Mesendoderm (in vitro differentiated cells): ENCODE measurements around the gene ALG14.

Source experiments
- DNase-seq: peaks from one replicate; pipeline ENCODE4 v3.0.0; 2013
- H2AK5ac ChIP-seq: 2 replicates; pipeline ENCODE4 v1.6.1; 2013; ENCODE audit warnings: low read length, inconsistent platforms
- H2BK120ac ChIP-seq: 2 replicates; pipeline ENCODE4 v1.6.1; 2013; ENCODE audit warnings: low read depth, mild to moderate bottlenecking, low read length, moderate library complexity, mixed read lengths
- H2BK15ac ChIP-seq: replicated peaks from 2 replicates; pipeline ENCODE4 v1.6.1; 2013; ENCODE audit warnings: low read depth, mild to moderate bottlenecking, moderate library complexity
- H2BK5ac ChIP-seq: 2 replicates; pipeline ENCODE4 v1.6.1; 2013; ENCODE audit warnings: low read length, inconsistent platforms
- H3K18ac ChIP-seq: 2 replicates; pipeline ENCODE4 v1.6.1; 2013; ENCODE audit warnings: mild to moderate bottlenecking, low read length, mixed read lengths
- H3K23ac ChIP-seq: one replicate; pipeline ENCODE4 v1.6.1; 2013; ENCODE audit warnings: low read length
- H3K27ac ChIP-seq: 2 replicates; pipeline ENCODE4 v1.5.1; 2013; ENCODE audit warnings: low read depth, mild to moderate bottlenecking, inconsistent platforms, low read length, moderate library complexity
- H3K27me3 ChIP-seq: 2 replicates; pipeline ENCODE4 v1.6.1; 2013; ENCODE audit warnings: low read length, control low read depth, mild to moderate bottlenecking, inconsistent platforms; ENCODE audit not compliant: insufficient read depth, poor library complexity
- H3K36me3 ChIP-seq: 2 replicates; pipeline ENCODE4 v1.6.1; 2013; ENCODE audit warnings: low read length, inconsistent platforms; ENCODE audit not compliant: control insufficient read depth, insufficient read depth
- H3K4ac ChIP-seq: one replicate; pipeline ENCODE4 v1.6.1; 2013; ENCODE audit warnings: low read depth, mild to moderate bottlenecking, low read length, moderate library complexity
- H3K4me1 ChIP-seq: 2 replicates; pipeline ENCODE4 v1.6.1; 2013; ENCODE audit warnings: low read depth, low read length, inconsistent platforms; ENCODE audit not compliant: control insufficient read depth
- H3K4me2 ChIP-seq: 2 replicates; pipeline ENCODE4 v1.6.1; 2013; ENCODE audit warnings: low read length
- H3K4me3 ChIP-seq: 2 replicates; pipeline ENCODE4 v1.5.1; 2013; ENCODE audit warnings: mild to moderate bottlenecking, low read length
- H3K56ac ChIP-seq: one replicate; pipeline ENCODE4 v1.6.1; 2013; ENCODE audit warnings: low read length
- H3K79me1 ChIP-seq: 2 replicates; pipeline ENCODE4 v1.6.1; 2013; ENCODE audit warnings: low read length, inconsistent platforms
- H3K79me2 ChIP-seq: 2 replicates; pipeline ENCODE4 v1.6.1; 2013; ENCODE audit warnings: mild to moderate bottlenecking, low read length; ENCODE audit not compliant: control insufficient read depth, insufficient read depth
- H3K9ac ChIP-seq: 2 replicates; pipeline ENCODE4 v1.6.1; 2013; ENCODE audit warnings: low read length, inconsistent platforms
- H4K5ac ChIP-seq: one replicate; pipeline ENCODE4 v1.6.1; 2013; ENCODE audit warnings: low read length
- H4K8ac ChIP-seq: one replicate; pipeline ENCODE4 v1.6.1; 2013; ENCODE audit warnings: low read depth, mild to moderate bottlenecking, control low read depth, low read length, moderate library complexity
- WGBS: extraction: QIAGEN DNeasy Blood & Tissue Kit; methylation state at CpG from one replicate; pipeline ENCODE4 v1.1.7; 2013; ENCODE audit warnings: low lambda C conversion rate, missing lambda C conversion rate; ENCODE audit not compliant: insufficient coverage; ENCODE audit errors: extremely low coverage; 5-methylcytosine and 5-hydroxymethylcytosine counted together

Gene ALG14

GRCh38 chr1:95108792-95109191 is 36.0 kb upstream of the ALG14 start:
- Histone ChIP-seq H3K4me2 (no peak overlapping the region), H3K18ac (no peak overlapping the region), H3K4me3 (no peak overlapping the region), H3K4me1 (no peaks in the 10 kb centered on the region), H3K36me3 (no peaks in the 10 kb centered on the region), H2BK15ac (no peak overlapping the region), H3K4ac (no peak overlapping the region), H3K27ac (no peak overlapping the region), H2BK120ac (no peak overlapping the region), H2BK5ac (no peak overlapping the region), H3K27me3 (no peaks in the 10 kb centered on the region), H4K5ac (no peak overlapping the region), H3K9ac (no peak overlapping the region), H3K23ac (no peak overlapping the region), H4K8ac (no peak overlapping the region), H3K79me1 (no peaks in the 10 kb centered on the region), H3K56ac (no peak overlapping the region), H2AK5ac (no peak overlapping the region), H3K79me2 (no peaks in the 10 kb centered on the region)
- no CpG with 5 or more reads among the region's 2 CpGs for WGBS
- DNase-seq = no peak

DNA sequence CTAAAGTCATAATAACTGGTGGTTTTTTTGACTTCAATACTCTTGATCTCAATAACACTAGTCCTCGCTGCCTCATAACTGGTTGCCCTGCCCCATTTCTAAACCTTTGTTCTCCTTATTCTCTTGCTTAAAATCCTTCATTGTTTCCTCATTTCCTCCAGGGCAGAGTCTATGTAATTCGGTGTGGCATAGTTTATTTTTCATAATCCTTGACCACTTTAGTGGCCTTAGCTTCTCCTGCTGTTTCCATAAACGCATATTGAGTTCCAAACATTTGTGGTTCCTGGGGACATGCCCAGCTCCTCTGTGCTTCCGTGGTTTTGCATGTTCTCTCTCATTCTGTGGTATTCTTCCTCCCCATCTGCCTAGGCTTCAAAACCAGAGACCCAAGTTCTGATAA is 25.4 kb upstream of the ALG14 start:
- H3K4me1 ChIP-seq = no peaks in the 10 kb centered on the region
- no CpG with 5 or more reads among the region's 4 CpGs for WGBS

DNA sequence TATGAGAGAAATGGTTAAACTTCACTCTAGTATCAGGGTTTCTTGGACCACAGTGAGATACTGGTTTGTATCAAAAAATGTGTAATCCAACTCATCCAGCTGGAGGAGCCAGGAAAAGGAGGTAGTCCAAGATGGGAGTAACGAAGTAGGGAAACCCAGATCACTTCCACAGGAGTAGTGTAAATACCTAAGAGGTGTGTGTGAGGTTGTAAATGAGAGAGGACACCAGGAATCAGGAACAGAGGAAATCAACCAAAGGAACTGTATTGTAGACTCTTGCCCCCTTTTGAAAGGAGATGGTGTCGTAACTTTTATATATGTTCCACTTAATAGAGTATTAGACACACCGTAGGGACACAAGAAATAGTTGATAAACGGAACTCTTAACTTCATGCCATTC is 24.7 kb upstream of the ALG14 start:
- H4K8ac ChIP-seq = no peak overlapping the region
- H3K79me2 ChIP-seq = no peaks in the 10 kb centered on the region
- WGBS = no CpG with 5 or more reads among the region's 4 CpGs
- no peaks in the 10 kb centered on the region for H3K4me1 ChIP-seq
- no peak overlapping the region for H2BK120ac ChIP-seq
- H3K36me3 ChIP-seq = no peaks in the 10 kb centered on the region
- no peak overlapping the region for H3K9ac ChIP-seq
- no peak overlapping the region for H3K23ac ChIP-seq
- no peak overlapping the region for H3K27ac ChIP-seq
- no peak for DNase-seq
- no peak overlapping the region for H4K5ac ChIP-seq
- H3K4me3 ChIP-seq = no peak overlapping the region
- no peak overlapping the region for H2BK15ac ChIP-seq
- no peak overlapping the region for H3K18ac ChIP-seq
- no peak overlapping the region for H3K56ac ChIP-seq
- H3K27me3 ChIP-seq = no peaks in the 10 kb centered on the region
- H3K4ac ChIP-seq = no peak overlapping the region
- no peak overlapping the region for H3K4me2 ChIP-seq
- no peak overlapping the region for H2BK5ac ChIP-seq
- no peak overlapping the region for H2AK5ac ChIP-seq
- no peaks in the 10 kb centered on the region for H3K79me1 ChIP-seq

More for the DNA sequence above, 25.4 kb upstream of the ALG14 start:
- no peak overlapping the region for H3K9ac ChIP-seq
- DNase-seq = no peak
- H3K36me3 ChIP-seq = no peaks in the 10 kb centered on the region
- H3K79me1 ChIP-seq = no peaks in the 10 kb centered on the region
- no peak overlapping the region for H3K4me2 ChIP-seq
- H4K5ac ChIP-seq = no peak overlapping the region
- no peak overlapping the region for H3K56ac ChIP-seq
- H2AK5ac ChIP-seq = no peak overlapping the region
- no peak overlapping the region for H3K23ac ChIP-seq
- no peak overlapping the region for H3K4ac ChIP-seq
- H3K4me3 ChIP-seq = no peak overlapping the region
- H2BK120ac ChIP-seq = no peak overlapping the region
- H4K8ac ChIP-seq = no peak overlapping the region
- H2BK5ac ChIP-seq = no peak overlapping the region
- no peaks in the 10 kb centered on the region for H3K79me2 ChIP-seq
- H3K27me3 ChIP-seq = no peaks in the 10 kb centered on the region
- H2BK15ac ChIP-seq = no peak overlapping the region
- no peak overlapping the region for H3K18ac ChIP-seq
- H3K27ac ChIP-seq = no peak overlapping the region

- Histone ChIP-seq H3K27me3 (no peaks in the 10 kb centered on the region), H3K79me1 (no peaks in the 10 kb centered on the region), H4K8ac (no peak overlapping the region), H3K4me2 (no peak overlapping the region), H3K4me3 (no peak overlapping the region), H3K4ac (no peak overlapping the region), H2BK5ac (no peak overlapping the region), H3K18ac (no peak overlapping the region), H2BK15ac (no peak overlapping the region), H3K9ac (no peak overlapping the region), H2AK5ac (no peak overlapping the region), H3K56ac (no peak overlapping the region), H3K23ac (no peak overlapping the region), H3K36me3 (no peaks in the 10 kb centered on the region), H3K27ac (no peak overlapping the region), H3K4me1 (no peaks in the 10 kb centered on the region), H2BK120ac (no peak overlapping the region), H4K5ac (no peak overlapping the region), H3K79me2 (no peaks in the 10 kb centered on the region)
- no peak for DNase-seq
- WGBS = no CpG with 5 or more reads among the region's 6 CpGs
Measured at GRCh38 chr1:95096218-95096841, 23.6 kb upstream of the ALG14 start.

- no peak overlapping the region for H3K18ac ChIP-seq
- no peak for DNase-seq
- no peak overlapping the region for H3K4me2 ChIP-seq
- no peak overlapping the region for H4K5ac ChIP-seq
- no peak overlapping the region for H2AK5ac ChIP-seq
- no peak overlapping the region for H3K4me3 ChIP-seq
- H3K79me1 ChIP-seq = no peaks in the 10 kb centered on the region
- H3K9ac ChIP-seq = no peak overlapping the region
- no peak overlapping the region for H3K56ac ChIP-seq
- no peak overlapping the region for H3K27ac ChIP-seq
- H2BK120ac ChIP-seq = no peak overlapping the region
- WGBS = no CpG with 5 or more reads among the region's 2 CpGs
- no peak overlapping the region for H2BK5ac ChIP-seq
- no peaks in the 10 kb centered on the region for H3K79me2 ChIP-seq
- no peak overlapping the region for H3K4ac ChIP-seq
- no peaks in the 10 kb centered on the region for H3K4me1 ChIP-seq
- no peaks in the 10 kb centered on the region for H3K27me3 ChIP-seq
- H3K36me3 ChIP-seq = no peaks in the 10 kb centered on the region
- no peak overlapping the region for H4K8ac ChIP-seq
- H3K23ac ChIP-seq = no peak overlapping the region
- H2BK15ac ChIP-seq = no peak overlapping the region
Measured at GRCh38 chr1:95095833-95096217, 23.1 kb upstream of the ALG14 start.

DNA sequence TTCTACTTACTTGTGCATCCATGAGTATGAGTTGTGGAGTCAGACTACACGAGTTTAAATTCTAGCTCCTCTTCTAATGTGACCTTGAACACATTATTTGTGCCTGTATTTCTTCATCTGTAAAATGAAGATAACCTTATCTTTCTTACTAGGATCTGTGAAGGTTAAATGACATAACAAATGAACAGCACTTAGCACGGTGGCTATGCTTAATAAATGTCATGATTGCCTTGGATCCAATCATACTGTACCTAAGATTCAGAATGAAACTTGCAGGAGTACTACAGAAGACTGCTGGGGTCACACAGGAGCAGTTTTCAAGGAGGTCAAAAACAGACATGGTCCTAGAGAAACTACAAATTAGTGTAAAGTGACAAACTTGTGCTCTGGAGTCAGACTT is 22.2 kb upstream of the ALG14 start:
- no peak overlapping the region for H3K27ac ChIP-seq
- DNase-seq = no peak
- no peaks in the 10 kb centered on the region for H3K79me2 ChIP-seq
- no peak overlapping the region for H3K4me3 ChIP-seq
- no peak overlapping the region for H3K4ac ChIP-seq
- H3K56ac ChIP-seq = no peak overlapping the region
- no peak overlapping the region for H3K23ac ChIP-seq
- no peak overlapping the region for H2BK5ac ChIP-seq
- no peak overlapping the region for H4K5ac ChIP-seq
- no peak overlapping the region for H3K4me2 ChIP-seq
- H3K79me1 ChIP-seq = no peaks in the 10 kb centered on the region
- no peak overlapping the region for H3K18ac ChIP-seq
- H3K27me3 ChIP-seq = no peaks in the 10 kb centered on the region
- H3K4me1 ChIP-seq = no peaks in the 10 kb centered on the region
- H4K8ac ChIP-seq = no peak overlapping the region
- H2AK5ac ChIP-seq = no peak overlapping the region
- no peak overlapping the region for H2BK15ac ChIP-seq
- no peaks in the 10 kb centered on the region for H3K36me3 ChIP-seq
- no CpG with 5 or more reads among the region's 2 CpGs for WGBS
- H2BK120ac ChIP-seq = no peak overlapping the region
- no peak overlapping the region for H3K9ac ChIP-seq
